Measurements from ENCODE around the gene COPB2. TPM values are rescaled to one million over a fixed set of nuclear protein-coding genes. Genes with fewer than 3 reads are reported as not detected.
"Not testable (repeated sequence)": the region's sequence is repeated elsewhere in the genome, so short reads cannot be mapped to it uniquely, and the experiment has no call there.

The COPB2 gene
- polyA plus RNA-seq, 3 donors: 143 to 157 (median 151) TPM

GRCh38 chr3:139343895-139344856 lies 45.3 kb downstream of the COPB2 start, which contains the start of gene MRPS22:
MRPS22 (plus strand) TSS chr3:139344020; CDS start chr3:139344027, 7 bp downstream.
- peak; percentile 60 to 81 (median 71) for DNase-seq (ENCODE audit: extremely low read depth in 1 of 11, low read depth in 9 of 11, low spot score in 4 of 11)

GRCh38 chr3:139342054-139342453 lies 47.4 kb downstream of the COPB2 start:
- DNase-seq (ENCODE audit: extremely low read depth in 1 of 11, low read depth in 9 of 11, low spot score in 4 of 11): no peak

- DNase-seq (ENCODE audit: extremely low read depth in 1 of 11, low read depth in 9 of 11, low spot score in 4 of 11): no peak
Measured at GRCh38 chr3:139340784-139341183, 48.7 kb downstream of the COPB2 start.

- no peak for DNase-seq (ENCODE audit: extremely low read depth in 1 of 11, low read depth in 9 of 11, low spot score in 4 of 11)
Measured at GRCh38 chr3:139339219-139339906, 50.1 kb downstream of the COPB2 start.

GRCh38 chr3:139338405-139338804 lies 51.0 kb downstream of the COPB2 start:
- no peak for DNase-seq (ENCODE audit: extremely low read depth in 1 of 11, low read depth in 9 of 11, low spot score in 4 of 11)

GRCh38 chr3:139334675-139335074 lies 54.8 kb downstream of the COPB2 start:
- DNase-seq (ENCODE audit: extremely low read depth in 1 of 11, low read depth in 9 of 11, low spot score in 4 of 11): not testable (repeated sequence)

GRCh38 chr3:139332092-139332491 lies 57.4 kb downstream of the COPB2 start:
- DNase-seq (ENCODE audit: extremely low read depth in 1 of 11, low read depth in 9 of 11, low spot score in 4 of 11): no peak

- DNase-seq (ENCODE audit: extremely low read depth in 1 of 11, low read depth in 9 of 11, low spot score in 4 of 11): peak; percentile 42 to 79 (median 69)
Measured at GRCh38 chr3:139329364-139329850, 60.0 kb downstream of the COPB2 start.

GRCh38 chr3:139328356-139328755 lies 61.1 kb downstream of the COPB2 start:
- no peak for DNase-seq (ENCODE audit: extremely low read depth in 1 of 11, low read depth in 9 of 11, low spot score in 4 of 11)

GRCh38 chr3:139327861-139328260 lies 61.6 kb downstream of the COPB2 start:
- no peak for DNase-seq (ENCODE audit: extremely low read depth in 1 of 11, low read depth in 9 of 11, low spot score in 4 of 11)

GRCh38 chr3:139327231-139327630 lies 62.2 kb downstream of the COPB2 start:
- DNase-seq (ENCODE audit: extremely low read depth in 1 of 11, low read depth in 9 of 11, low spot score in 4 of 11): no peak

- no peak for DNase-seq (ENCODE audit: extremely low read depth in 1 of 11, low read depth in 9 of 11, low spot score in 4 of 11)
Measured at GRCh38 chr3:139326707-139327106, 62.7 kb downstream of the COPB2 start.

GRCh38 chr3:139326131-139326530 lies 63.3 kb downstream of the COPB2 start:
- no peak for DNase-seq (ENCODE audit: extremely low read depth in 1 of 11, low read depth in 9 of 11, low spot score in 4 of 11)

- no peak for DNase-seq (ENCODE audit: extremely low read depth in 1 of 11, low read depth in 9 of 11, low spot score in 4 of 11)
Measured at GRCh38 chr3:139325551-139325950, 63.9 kb downstream of the COPB2 start.

GRCh38 chr3:139324456-139324855 lies 65.0 kb downstream of the COPB2 start:
- DNase-seq (ENCODE audit: extremely low read depth in 1 of 11, low read depth in 9 of 11, low spot score in 4 of 11): no peak

GRCh38 chr3:139323146-139323545 lies 66.3 kb downstream of the COPB2 start:
- DNase-seq (ENCODE audit: extremely low read depth in 1 of 11, low read depth in 9 of 11, low spot score in 4 of 11): no peak

GRCh38 chr3:139322346-139322745 lies 67.1 kb downstream of the COPB2 start:
- no peak for DNase-seq (ENCODE audit: extremely low read depth in 1 of 11, low read depth in 9 of 11, low spot score in 4 of 11)

GRCh38 chr3:139320551-139321309 lies 68.7 kb downstream of the COPB2 start:
- DNase-seq (ENCODE audit: extremely low read depth in 1 of 11, low read depth in 9 of 11, low spot score in 4 of 11): no peak
